MM.1S (cell line): ENCODE measurements around the gene FAM83F.

Experiments
- DNase-seq: peaks from one replicate; pipeline ENCODE4 v3.0.0-alpha.2; 2015
- H2AFZ ChIP-seq: fragments of 300-600 bp; sonication (generic); 2 replicates; pipeline ENCODE4 v1.6.0; 2016; ENCODE audit warnings: antibody characterized with exemption, low read length
- H3F3A ChIP-seq: fragments of 300-600 bp; sonication (generic); 2 replicates; pipeline ENCODE4 v1.6.1; 2016; ENCODE audit warnings: mild to moderate bottlenecking, antibody characterized with exemption, low read length, moderate library complexity, mixed read lengths; ENCODE audit not compliant: insufficient read depth
- H3K27ac ChIP-seq: fragments of 300-600 bp; sonication (generic); 2 replicates; pipeline ENCODE4 v1.5.1; 2016; ENCODE audit warnings: mild to moderate bottlenecking, low read length
- H3K27me3 ChIP-seq: fragments of 300-600 bp; sonication (generic); replicated peaks from 2 replicates; pipeline ENCODE4 v1.6.0; 2016; ENCODE audit warnings: low read length; ENCODE audit not compliant: insufficient read depth
- H3K36me3 ChIP-seq: fragments of 300-600 bp; sonication (generic); replicated peaks from 2 replicates; pipeline ENCODE4 v1.6.1; 2016; ENCODE audit warnings: mild to moderate bottlenecking, low read length, mixed read lengths; ENCODE audit not compliant: insufficient read depth
- H3K4me1 ChIP-seq: fragments of 300-600 bp; sonication (generic); 2 replicates; pipeline ENCODE4 v1.6.1; 2016; ENCODE audit warnings: low read length, mixed read lengths
- H3K4me2 ChIP-seq: fragments of 300-600 bp; sonication (generic); 2 replicates; pipeline ENCODE4 v1.6.0; 2016; ENCODE audit warnings: low read depth, low read length
- H3K4me3 ChIP-seq: fragments of 300-600 bp; sonication (generic); 2 replicates; pipeline ENCODE4 v1.5.1; 2016; ENCODE audit warnings: low read length, mixed read lengths
- H3K79me2 ChIP-seq: fragments of 300-600 bp; sonication (generic); 2 replicates; pipeline ENCODE4 v1.6.1; 2016; ENCODE audit warnings: mixed run types, low read length, mixed read lengths
- H3K9ac ChIP-seq: fragments of 300-600 bp; sonication (generic); 2 replicates; pipeline ENCODE4 v1.6.1; 2016; ENCODE audit warnings: low read length, mixed read lengths
- H3K9me2 ChIP-seq: fragments of 300-600 bp; sonication (generic); replicated peaks from 2 replicates; pipeline ENCODE4 v1.6.1; 2016; ENCODE audit warnings: mild to moderate bottlenecking, low read length, mixed read lengths; ENCODE audit not compliant: insufficient read depth
- H3K9me3 ChIP-seq: fragments of 300-600 bp; sonication (generic); replicated peaks from 2 replicates; pipeline ENCODE4 v1.6.1; 2016; ENCODE audit warnings: mild to moderate bottlenecking, low read length, mixed read lengths; ENCODE audit not compliant: insufficient read depth
- H4K20me1 ChIP-seq: fragments of 300-600 bp; sonication (generic); 2 replicates; pipeline ENCODE4 v1.6.1; 2016; ENCODE audit warnings: mild to moderate bottlenecking, low read length, moderate library complexity, mixed read lengths; ENCODE audit not compliant: insufficient read depth
- EZH2 ChIP-seq: fragments of 300-600 bp; sonication (generic); optimal IDR thresholded peaks from 2 replicates; pipeline ENCODE3; 2017; ENCODE audit warnings: low read depth, mild to moderate bottlenecking, antibody characterized with exemption, low read length, mixed read lengths
- EZH2phosphoT487 ChIP-seq: fragments of 300-600 bp; sonication (generic); IDR thresholded peaks from 2 replicates; pipeline ENCODE4 v1.6.1; 2018; ENCODE audit warnings: antibody characterized with exemption, low read length
- TF ChIP-seq, protein P1 (sequence below): fragments of 300-600 bp; sonication (generic); IDR thresholded peaks from 2 replicates; pipeline ENCODE4 v1.5.1; 2016; ENCODE audit warnings: antibody characterized with exemption, low read length, mixed read lengths

The FAM83F gene

DNA sequence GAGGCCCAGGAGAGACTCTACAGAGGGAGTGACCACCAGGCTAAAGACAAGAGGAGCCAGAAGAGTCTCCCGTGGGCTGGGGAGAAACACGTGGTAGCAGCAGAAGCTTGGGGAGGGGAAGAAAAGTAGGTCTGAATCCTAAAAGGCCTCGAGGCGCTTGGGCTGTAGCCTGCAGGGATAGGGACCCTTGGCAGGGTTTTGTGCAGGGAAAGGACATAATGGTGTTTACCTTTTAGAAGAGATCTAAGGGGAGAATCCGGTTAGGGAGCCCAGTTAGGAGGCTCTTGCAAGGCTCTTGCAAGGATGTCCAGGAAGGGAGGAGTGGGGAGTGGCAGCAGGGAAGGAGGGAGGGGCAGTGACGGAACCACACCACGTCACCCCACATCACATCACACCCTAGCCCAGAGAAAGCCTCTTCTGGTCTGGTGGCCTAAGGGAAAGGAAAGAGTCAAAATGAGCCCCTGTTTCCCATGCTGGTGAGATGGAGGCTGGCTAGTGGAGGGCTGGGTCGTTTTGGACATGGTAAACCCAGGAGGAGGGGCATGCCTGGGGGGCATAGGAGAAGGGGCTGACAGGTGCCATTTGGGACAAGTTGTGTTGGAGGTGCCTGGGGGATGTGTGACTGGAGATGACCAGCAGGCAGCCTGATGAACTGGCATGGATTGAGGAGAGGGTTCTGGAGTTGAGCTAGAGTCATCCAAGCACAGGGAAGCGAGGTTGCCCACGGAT is 6.2 kb upstream of the FAM83F start:
- Histone ChIP-seq H3K4me3 (no peak overlapping the region), H3K9me2 (no peaks in the 10 kb centered on the region), H3K9ac (no peak overlapping the region), H2AFZ (no peak overlapping the region), H3K4me1 (peaks cover 11% of the 10 kb centered on the region), H3F3A (peaks cover 5% of the 10 kb centered on the region; the same call in 1 of the 2 replicates), H3K36me3 (no peaks in the 10 kb centered on the region), H3K79me2 (no peaks in the 10 kb centered on the region), H3K4me2 (no peak overlapping the region), H3K27me3 (no peaks in the 10 kb centered on the region), H3K9me3 (no peaks in the 10 kb centered on the region), H3K27ac (no peak overlapping the region), H4K20me1 (no peaks in the 10 kb centered on the region)
- no peak for DNase-seq
- no peak for TF ChIP-seq EZH2
- TF ChIP-seq EZH2phosphoT487, result no peak
- TF ChIP-seq, protein P1, sequence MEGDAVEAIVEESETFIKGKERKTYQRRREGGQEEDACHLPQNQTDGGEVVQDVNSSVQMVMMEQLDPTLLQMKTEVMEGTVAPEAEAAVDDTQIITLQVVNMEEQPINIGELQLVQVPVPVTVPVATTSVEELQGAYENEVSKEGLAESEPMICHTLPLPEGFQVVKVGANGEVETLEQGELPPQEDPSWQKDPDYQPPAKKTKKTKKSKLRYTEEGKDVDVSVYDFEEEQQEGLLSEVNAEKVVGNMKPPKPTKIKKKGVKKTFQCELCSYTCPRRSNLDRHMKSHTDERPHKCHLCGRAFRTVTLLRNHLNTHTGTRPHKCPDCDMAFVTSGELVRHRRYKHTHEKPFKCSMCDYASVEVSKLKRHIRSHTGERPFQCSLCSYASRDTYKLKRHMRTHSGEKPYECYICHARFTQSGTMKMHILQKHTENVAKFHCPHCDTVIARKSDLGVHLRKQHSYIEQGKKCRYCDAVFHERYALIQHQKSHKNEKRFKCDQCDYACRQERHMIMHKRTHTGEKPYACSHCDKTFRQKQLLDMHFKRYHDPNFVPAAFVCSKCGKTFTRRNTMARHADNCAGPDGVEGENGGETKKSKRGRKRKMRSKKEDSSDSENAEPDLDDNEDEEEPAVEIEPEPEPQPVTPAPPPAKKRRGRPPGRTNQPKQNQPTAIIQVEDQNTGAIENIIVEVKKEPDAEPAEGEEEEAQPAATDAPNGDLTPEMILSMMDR, result no peak

DNA sequence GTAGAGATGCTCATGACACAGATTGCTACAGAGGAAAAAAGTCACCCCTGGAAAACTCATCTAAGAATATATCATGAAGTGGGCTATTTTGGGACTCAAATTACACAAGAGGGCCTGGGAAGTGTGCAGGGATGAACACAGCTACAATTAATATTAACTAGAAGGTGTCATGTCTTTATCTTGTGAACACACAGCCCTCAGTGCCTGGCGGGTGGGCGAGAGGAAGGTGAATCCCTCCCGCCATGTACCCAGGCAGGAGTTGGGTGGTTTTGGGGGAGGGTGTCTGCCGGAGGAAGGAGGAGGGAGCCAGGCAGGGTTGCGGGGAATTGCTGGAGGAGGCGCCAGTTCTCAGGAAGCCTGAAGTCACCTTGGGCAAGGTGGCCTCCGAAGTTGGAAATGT is 5.1 kb upstream of the FAM83F start:
- no peak overlapping the region for H2AFZ ChIP-seq
- H3F3A ChIP-seq, result peaks cover 5% of the 10 kb centered on the region; the same call in 1 of the 2 replicates
- H3K9ac ChIP-seq, result no peak overlapping the region
- H3K27me3 ChIP-seq, result no peaks in the 10 kb centered on the region
- H3K9me3 ChIP-seq, result no peaks in the 10 kb centered on the region
- no peak for TF ChIP-seq EZH2
- TF ChIP-seq EZH2phosphoT487, result no peak
- TF ChIP-seq, protein P1, result no peak
- H3K36me3 ChIP-seq, result no peaks in the 10 kb centered on the region
- no peak for DNase-seq
- H3K4me3 ChIP-seq, result no peak overlapping the region
- H3K79me2 ChIP-seq, result no peaks in the 10 kb centered on the region
- H4K20me1 ChIP-seq, result no peaks in the 10 kb centered on the region
- H3K4me2 ChIP-seq, result no peak overlapping the region
- no peaks in the 10 kb centered on the region for H3K9me2 ChIP-seq
- peaks cover 11% of the 10 kb centered on the region for H3K4me1 ChIP-seq
- no peak overlapping the region for H3K27ac ChIP-seq

DNA sequence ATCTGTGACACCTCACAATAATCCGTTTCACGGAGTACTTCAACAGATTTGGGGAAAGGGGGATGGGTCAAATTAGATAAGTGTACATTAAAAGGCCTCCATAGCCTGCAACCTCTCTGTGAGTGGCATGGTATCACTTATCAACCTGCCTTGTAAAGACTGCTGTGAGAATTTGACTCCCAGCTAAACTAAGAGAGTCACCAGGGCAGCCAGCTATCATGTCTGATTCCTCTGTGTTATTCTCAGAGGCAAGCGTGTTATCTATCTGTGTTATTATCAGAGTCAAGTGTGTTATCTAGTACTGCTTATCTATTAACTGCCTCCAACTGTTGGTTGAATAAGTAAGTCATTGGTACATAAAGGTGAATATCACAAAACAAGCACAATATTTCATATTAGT is 4.1 kb upstream of the FAM83F start:
- H3F3A ChIP-seq, result peaks cover 1% of the 10 kb centered on the region; the same call in 1 of the 2 replicates
- H3K9ac ChIP-seq, result no peak overlapping the region
- H3K79me2 ChIP-seq, result no peaks in the 10 kb centered on the region
- H3K4me1 ChIP-seq, result peaks cover 4% of the 10 kb centered on the region
- no peaks in the 10 kb centered on the region for H4K20me1 ChIP-seq
- H3K9me2 ChIP-seq, result no peaks in the 10 kb centered on the region
- TF ChIP-seq, protein P1, result no peak
- no peak for TF ChIP-seq EZH2phosphoT487
- H3K36me3 ChIP-seq, result no peaks in the 10 kb centered on the region
- no peaks in the 10 kb centered on the region for H3K27me3 ChIP-seq
- no peak overlapping the region for H2AFZ ChIP-seq
- H3K4me3 ChIP-seq, result no peak overlapping the region
- no peaks in the 10 kb centered on the region for H3K9me3 ChIP-seq
- no peak overlapping the region for H3K27ac ChIP-seq
- H3K4me2 ChIP-seq, result no peak overlapping the region
- DNase-seq, result no peak
